ENCODE measurements around the gene DMGDH. TPM values are rescaled to one million over a fixed set of nuclear protein-coding genes. Genes with fewer than 3 reads are reported as not detected.

Gene DMGDH
- total RNA-seq, 2 experiments from 2014 or later: 0.50 TPM; not detected in 1

- Histone ChIP-seq H3K36me3 (ENCODE audit: insufficient read depth, low read length) (no peaks in the 10 kb centered on the region), H3K27me3 (ENCODE audit: control insufficient read depth in 1 of 2, insufficient read depth in 2 of 2, low read length in 2 of 2) (peaks cover 3 to 7% of the 10 kb centered on the region in 2 experiments), H3K4me1 (ENCODE audit: insufficient read depth, low read length) (no peaks in the 10 kb centered on the region), H3K4me3 (ENCODE audit: low read length) (no peak overlapping the region), H3K9me3 (ENCODE audit: control insufficient read depth in 1 of 2, insufficient read depth in 1 of 2, low read length in 2 of 2) (peaks cover 8 to 9% of the 10 kb centered on the region in 2 experiments), H3K27ac (ENCODE audit: low read depth in 1 of 2, low read length in 2 of 2) (no peak overlapping the region)
- Mint-ChIP-seq H3K27ac (no peak overlapping the region), H3K4me1 (ENCODE audit: low read depth) (no peaks in the 10 kb centered on the region), H3K36me3 (ENCODE audit: low read depth) (no peaks in the 10 kb centered on the region), H3K4me3 (no peak overlapping the region), H3K9me3 (no peaks in the 10 kb centered on the region), H3K27me3 (peaks cover 20% of the 10 kb centered on the region)
- intact Hi-C loops (cut with DNase I, micrococcal nuclease): no loop called here
- no peak for ATAC-seq (ENCODE audit: poor library complexity)
- POLR2A ChIA-PET: no interaction called here
- CTCF ChIA-PET: interaction anchor here (0.9 kb wide), 1 partner anchor 17 kb away, joined by 3 read pairs; no protein-coding TSS in a partner anchor
- DNase-seq: no peak
- TF ChIP-seq CTCF (IDR thresholded peaks at IDR 0.05): no peak
Observed at GRCh38 chr5:79007872-79008271, 61.6 kb downstream of the DMGDH start.

GRCh38 chr5:79005936-79006631, 63.4 kb downstream of the DMGDH start:
- no peak overlapping the region for H3K27ac ChIP-seq (ENCODE audit: low read depth in 1 of 2, low read length in 2 of 2)
- Mint-ChIP-seq H3K4me3 (no peak overlapping the region), H3K36me3 (ENCODE audit: low read depth) (no peaks in the 10 kb centered on the region), H3K9me3 (no peaks in the 10 kb centered on the region), H3K27me3 (peaks cover 14% of the 10 kb centered on the region), H3K4me1 (ENCODE audit: low read depth) (no peaks in the 10 kb centered on the region), H3K27ac (no peak overlapping the region)
- no peak for DNase-seq
- H3K9me3 ChIP-seq (ENCODE audit: control insufficient read depth in 1 of 2, insufficient read depth in 1 of 2, low read length in 2 of 2): no peaks in the 10 kb centered on the region
- H3K36me3 ChIP-seq (ENCODE audit: insufficient read depth, low read length): no peaks in the 10 kb centered on the region
- TF ChIP-seq CTCF (IDR thresholded peaks at IDR 0.05): no peak
- no peak for ATAC-seq (ENCODE audit: poor library complexity)
- H3K27me3 ChIP-seq (ENCODE audit: control insufficient read depth in 1 of 2, insufficient read depth in 2 of 2, low read length in 2 of 2): peaks cover 3 to 14% of the 10 kb centered on the region in 2 experiments
- intact Hi-C loops (cut with DNase I, micrococcal nuclease): no loop called here
- ChIA-PET CTCF (no interaction called here), POLR2A (interaction anchor here (0.7 kb wide), 1 partner anchor 464 kb away, joined by 3 read pairs; no protein-coding TSS in a partner anchor)
- no peaks in the 10 kb centered on the region for H3K4me1 ChIP-seq (ENCODE audit: insufficient read depth, low read length)
- no peak overlapping the region for H3K4me3 ChIP-seq (ENCODE audit: low read length)

- intact Hi-C loops (cut with DNase I, micrococcal nuclease): no loop called here
- no peak overlapping the region for H3K27ac ChIP-seq (ENCODE audit: low read depth in 1 of 2, low read length in 2 of 2)
- Mint-ChIP-seq H3K27ac (no peak overlapping the region), H3K9me3 (no peaks in the 10 kb centered on the region), H3K27me3 (peaks cover 16% of the 10 kb centered on the region), H3K4me3 (no peak overlapping the region), H3K36me3 (ENCODE audit: low read depth) (no peaks in the 10 kb centered on the region), H3K4me1 (ENCODE audit: low read depth) (no peaks in the 10 kb centered on the region)
- TF ChIP-seq CTCF (IDR thresholded peaks at IDR 0.05): no peak
- DNase-seq (no peak), ATAC-seq (ENCODE audit: poor library complexity) (no peak)
- H3K27me3 ChIP-seq (ENCODE audit: control insufficient read depth in 1 of 2, insufficient read depth in 2 of 2, low read length in 2 of 2): peaks cover 3 to 14% of the 10 kb centered on the region in 2 experiments
- H3K4me3 ChIP-seq (ENCODE audit: low read length): no peak overlapping the region
- H3K36me3 ChIP-seq (ENCODE audit: insufficient read depth, low read length): no peaks in the 10 kb centered on the region
- H3K4me1 ChIP-seq (ENCODE audit: insufficient read depth, low read length): no peaks in the 10 kb centered on the region
- H3K9me3 ChIP-seq (ENCODE audit: control insufficient read depth in 1 of 2, insufficient read depth in 1 of 2, low read length in 2 of 2): no peaks in the 10 kb centered on the region
- POLR2A ChIA-PET: no interaction called here
- CTCF ChIA-PET: no interaction called here
Observed at GRCh38 chr5:79005151-79005550, 64.3 kb downstream of the DMGDH start.

Data from CD4-positive, alpha-beta T cell (primary cell).